ENCODE results near the gene AP1S1. TPM values are rescaled to one million over a fixed set of nuclear protein-coding genes. Genes with fewer than 3 reads are reported as not detected.

The AP1S1 gene
- total and polyA plus RNA-seq, 2 of the 13 experiments (the other 11 are each of a cell fraction or from before 2014, with no cell fraction given): 57.5 to 68.1 TPM

GRCh38 chr7:101126651-101127459 is 27.4 kb upstream of the AP1S1 start, which contains the start of gene SERPINE1 (continued):
- TF ChIP-seq, protein P1, sequence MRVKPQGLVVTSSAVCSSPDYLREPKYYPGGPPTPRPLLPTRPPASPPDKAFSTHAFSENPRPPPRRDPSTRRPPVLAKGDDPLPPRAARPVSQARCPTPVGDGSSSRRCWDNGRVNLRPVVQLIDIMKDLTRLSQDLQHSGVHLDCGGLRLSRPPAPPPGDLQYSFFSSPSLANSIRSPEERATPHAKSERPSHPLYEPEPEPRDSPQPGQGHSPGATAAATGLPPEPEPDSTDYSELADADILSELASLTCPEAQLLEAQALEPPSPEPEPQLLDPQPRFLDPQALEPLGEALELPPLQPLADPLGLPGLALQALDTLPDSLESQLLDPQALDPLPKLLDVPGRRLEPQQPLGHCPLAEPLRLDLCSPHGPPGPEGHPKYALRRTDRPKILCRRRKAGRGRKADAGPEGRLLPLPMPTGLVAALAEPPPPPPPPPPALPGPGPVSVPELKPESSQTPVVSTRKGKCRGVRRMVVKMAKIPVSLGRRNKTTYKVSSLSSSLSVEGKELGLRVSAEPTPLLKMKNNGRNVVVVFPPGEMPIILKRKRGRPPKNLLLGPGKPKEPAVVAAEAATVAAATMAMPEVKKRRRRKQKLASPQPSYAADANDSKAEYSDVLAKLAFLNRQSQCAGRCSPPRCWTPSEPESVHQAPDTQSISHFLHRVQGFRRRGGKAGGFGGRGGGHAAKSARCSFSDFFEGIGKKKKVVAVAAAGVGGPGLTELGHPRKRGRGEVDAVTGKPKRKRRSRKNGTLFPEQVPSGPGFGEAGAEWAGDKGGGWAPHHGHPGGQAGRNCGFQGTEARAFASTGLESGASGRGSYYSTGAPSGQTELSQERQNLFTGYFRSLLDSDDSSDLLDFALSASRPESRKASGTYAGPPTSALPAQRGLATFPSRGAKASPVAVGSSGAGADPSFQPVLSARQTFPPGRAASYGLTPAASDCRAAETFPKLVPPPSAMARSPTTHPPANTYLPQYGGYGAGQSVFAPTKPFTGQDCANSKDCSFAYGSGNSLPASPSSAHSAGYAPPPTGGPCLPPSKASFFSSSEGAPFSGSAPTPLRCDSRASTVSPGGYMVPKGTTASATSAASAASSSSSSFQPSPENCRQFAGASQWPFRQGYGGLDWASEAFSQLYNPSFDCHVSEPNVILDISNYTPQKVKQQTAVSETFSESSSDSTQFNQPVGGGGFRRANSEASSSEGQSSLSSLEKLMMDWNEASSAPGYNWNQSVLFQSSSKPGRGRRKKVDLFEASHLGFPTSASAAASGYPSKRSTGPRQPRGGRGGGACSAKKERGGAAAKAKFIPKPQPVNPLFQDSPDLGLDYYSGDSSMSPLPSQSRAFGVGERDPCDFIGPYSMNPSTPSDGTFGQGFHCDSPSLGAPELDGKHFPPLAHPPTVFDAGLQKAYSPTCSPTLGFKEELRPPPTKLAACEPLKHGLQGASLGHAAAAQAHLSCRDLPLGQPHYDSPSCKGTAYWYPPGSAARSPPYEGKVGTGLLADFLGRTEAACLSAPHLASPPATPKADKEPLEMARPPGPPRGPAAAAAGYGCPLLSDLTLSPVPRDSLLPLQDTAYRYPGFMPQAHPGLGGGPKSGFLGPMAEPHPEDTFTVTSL (CRISPR knock-in tag; IDR thresholded peaks at IDR 0.05; ENCODE audit: borderline replicate concordance): peak; percentile 67
- TF ChIP-seq KLF6 (CRISPR knock-in tag; IDR thresholded peaks at IDR 0.05): peak; percentile 86
- TF ChIP-seq RORA (CRISPR knock-in tag; IDR thresholded peaks at IDR 0.05): no peak
- peak; percentile 90 for TF ChIP-seq ZNF430 (CRISPR knock-in tag; IDR thresholded peaks at IDR 0.05)
- no peak for TF ChIP-seq ZNF572 (CRISPR knock-in tag; IDR thresholded peaks at IDR 0.05)
- TF ChIP-seq ZSCAN21 (CRISPR knock-in tag; IDR thresholded peaks at IDR 0.05; ENCODE audit: borderline replicate concordance): peak; percentile 85; the same call in 1 of the 2 replicates
- TF ChIP-seq ZNF598 (CRISPR knock-in tag; IDR thresholded peaks at IDR 0.05; ENCODE audit: borderline replicate concordance): no peak
- 0 out of 2 replicates have a peak, but pooled peaks have one; percentile 44 for TF ChIP-seq BRD4 (CRISPR knock-in tag; IDR thresholded peaks at IDR 0.05)
- no peak for TF ChIP-seq CHCHD3 (CRISPR knock-in tag; IDR thresholded peaks at IDR 0.05)
- TF ChIP-seq ZBTB20 (CRISPR knock-in tag; IDR thresholded peaks at IDR 0.05; ENCODE audit: borderline replicate concordance, low read depth): peak; percentile 58; the same call in 1 of the 2 replicates
- peak; percentile 73; the same call in 1 of the 2 replicates for TF ChIP-seq BRCA1 (CRISPR knock-in tag; IDR thresholded peaks at IDR 0.05)
- TF ChIP-seq REPIN1 (CRISPR knock-in tag; IDR thresholded peaks at IDR 0.05; ENCODE audit: borderline replicate concordance, low read depth): peak; percentile 81
- TF ChIP-seq ZNF557 (CRISPR knock-in tag; IDR thresholded peaks at IDR 0.05): peak; percentile 72
- peak; percentile 88 for TF ChIP-seq MEF2D (CRISPR knock-in tag; IDR thresholded peaks at IDR 0.05)
- TF ChIP-seq TERF1 (CRISPR knock-in tag; IDR thresholded peaks at IDR 0.05): no peak
- no peak for TF ChIP-seq PRMT3 (CRISPR knock-in tag; IDR thresholded peaks at IDR 0.05; ENCODE audit: borderline replicate concordance, low read depth)
- peak; percentile 75; the same call in 1 of the 2 replicates for TF ChIP-seq FOXA3 (CRISPR knock-in tag; IDR thresholded peaks at IDR 0.05)
- no peak for TF ChIP-seq KMT2A (CRISPR knock-in tag; IDR thresholded peaks at IDR 0.05)
- TF ChIP-seq, protein P2, sequence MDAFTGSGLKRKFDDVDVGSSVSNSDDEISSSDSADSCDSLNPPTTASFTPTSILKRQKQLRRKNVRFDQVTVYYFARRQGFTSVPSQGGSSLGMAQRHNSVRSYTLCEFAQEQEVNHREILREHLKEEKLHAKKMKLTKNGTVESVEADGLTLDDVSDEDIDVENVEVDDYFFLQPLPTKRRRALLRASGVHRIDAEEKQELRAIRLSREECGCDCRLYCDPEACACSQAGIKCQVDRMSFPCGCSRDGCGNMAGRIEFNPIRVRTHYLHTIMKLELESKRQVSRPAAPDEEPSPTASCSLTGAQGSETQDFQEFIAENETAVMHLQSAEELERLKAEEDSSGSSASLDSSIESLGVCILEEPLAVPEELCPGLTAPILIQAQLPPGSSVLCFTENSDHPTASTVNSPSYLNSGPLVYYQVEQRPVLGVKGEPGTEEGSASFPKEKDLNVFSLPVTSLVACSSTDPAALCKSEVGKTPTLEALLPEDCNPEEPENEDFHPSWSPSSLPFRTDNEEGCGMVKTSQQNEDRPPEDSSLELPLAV (CRISPR knock-in tag; conservative IDR thresholded peaks at IDR 0.05; ENCODE audit: low read depth): no peak
- peak; percentile 48; the same call in 1 of the 2 replicates for TF ChIP-seq KDM2A (CRISPR knock-in tag; IDR thresholded peaks at IDR 0.05; ENCODE audit: borderline replicate concordance, low read depth)
- TF ChIP-seq ZC3H4 (CRISPR knock-in tag; IDR thresholded peaks at IDR 0.05; ENCODE audit: borderline replicate concordance): no peak

Data from HepG2 (cell line).